Renal cortex interstitium (tissue), 11 donors: ENCODE data around the gene ZFP42. TPM values are rescaled to one million over a fixed set of nuclear protein-coding genes. Genes with fewer than 3 reads are reported as not detected.
"Not testable (repeated sequence)": the region's sequence is repeated elsewhere in the genome, so short reads cannot be mapped to it uniquely, and the experiment has no call there.

Experiments
- DNase-seq, 11 donors: peaks; one replicate each; pipeline ENCODE4 v3.0.0-alpha.2; 2013; ENCODE audit warnings: low read depth in 9 of 11, low spot score in 4 of 11; ENCODE audit errors: extremely low read depth in 1 of 11
- polyA plus RNA-seq, 3 donors: library from polyadenylated mRNA; unstranded; fragments of 120-200 nt; gene quantifications; one replicate each; pipeline ENCODE4 v1.2.1, GENCODE V29; 2013; ENCODE audit not compliant: insufficient read length in 3 of 3

Gene ZFP42
- polyA plus RNA-seq, 3 donors, result 1.0 to 1.8 (median 1.3) TPM

- DNase-seq, result no peak
Observed at GRCh38 chr4:188012426-188012945, 16.9 kb downstream of the ZFP42 start.

GRCh38 chr4:188015025-188015940 lies 19.7 kb downstream of the ZFP42 start:
- DNase-seq, result no peak

- DNase-seq, result no peak
Observed at GRCh38 chr4:188016754-188017153, 21.2 kb downstream of the ZFP42 start.

- no peak for DNase-seq
Observed at GRCh38 chr4:188018262-188018661, 22.7 kb downstream of the ZFP42 start.

- no peak for DNase-seq
Observed at GRCh38 chr4:188021548-188022249, 26.1 kb downstream of the ZFP42 start.

- DNase-seq, result no peak
Observed at GRCh38 chr4:188023682-188024081, 28.1 kb downstream of the ZFP42 start.

GRCh38 chr4:188025476-188025875 lies 29.9 kb downstream of the ZFP42 start:
- DNase-seq, result no peak

GRCh38 chr4:188029114-188029513 lies 33.5 kb downstream of the ZFP42 start:
- DNase-seq, result no peak

GRCh38 chr4:188030401-188030800 lies 34.8 kb downstream of the ZFP42 start:
- no peak for DNase-seq

GRCh38 chr4:188031751-188032150 lies 36.2 kb downstream of the ZFP42 start:
- no peak for DNase-seq

GRCh38 chr4:188032170-188032569 lies 36.6 kb downstream of the ZFP42 start:
- DNase-seq, result no peak

GRCh38 chr4:188032583-188032982 lies 37.0 kb downstream of the ZFP42 start:
- no peak for DNase-seq

- DNase-seq, result no peak
Observed at GRCh38 chr4:188037003-188037713, 41.6 kb downstream of the ZFP42 start.

- DNase-seq, result no peak
Observed at GRCh38 chr4:188041721-188042120, 46.1 kb downstream of the ZFP42 start.

- DNase-seq, result no peak
Observed at GRCh38 chr4:188042191-188042590, 46.6 kb downstream of the ZFP42 start.

GRCh38 chr4:188043154-188043553 lies 47.6 kb downstream of the ZFP42 start:
- no peak for DNase-seq

- DNase-seq, result not testable (repeated sequence)
Observed at GRCh38 chr4:188045461-188045860, 49.9 kb downstream of the ZFP42 start.

- DNase-seq, result peak in 1 of 11 donors; percentile 5
Observed at GRCh38 chr4:188046657-188047056, 51.1 kb downstream of the ZFP42 start.

GRCh38 chr4:188053302-188053701 lies 57.7 kb downstream of the ZFP42 start:
- peak in 8 of 11 donors; percentile 13 to 43 (median 25) for DNase-seq
